Right lobe of liver (tissue), 6 donors: ENCODE measurements around the gene DSCAM. TPM values are rescaled to one million over a fixed set of nuclear protein-coding genes. Genes with fewer than 3 reads are reported as not detected.

ENCODE experiments used
- ATAC-seq, 4 donors: fragments of 200-7000 bp; cut with Tn5 transposase; one replicate each; pipeline ENCODE4 v1.9.1; 2020; ENCODE audit warnings: mild to moderate bottlenecking in 4 of 4, moderate library complexity in 4 of 4
- DNase-seq, 3 donors: peaks; one replicate each; pipeline ENCODE4 v3.0.0-alpha.2; 2020
- H3K27ac ChIP-seq, 3 donors: fragments of 200-600 bp; one replicate each; pipeline ENCODE4 v1.8.0; 2022
- H3K27me3 ChIP-seq, 2 donors: fragments of 200-600 bp; one replicate each; pipeline ENCODE4 v1.8.0; 2022
- H3K36me3 ChIP-seq, 4 donors: fragments of 200-600 bp; sonication (generic) in 1 of 4; one replicate each; pipeline versions ENCODE4 v1.5.1 to v1.8.0; 2017 to 2022; ENCODE audit warnings: control low read depth in 1 of 4
- H3K4me1 ChIP-seq, 4 donors: fragments of 200-600 bp; sonication (generic) in 1 of 4; one replicate each; pipeline versions ENCODE4 v1.5.1 to v1.8.0; 2017 to 2022; ENCODE audit warnings: control low read depth in 1 of 4
- H3K4me3 ChIP-seq, 3 donors: fragments of 200-600 bp; one replicate each; pipeline ENCODE4 v1.8.0; 2022
- H3K9me3 ChIP-seq, 4 donors: fragments of 200-600 bp; sonication (generic) in 1 of 4; one replicate each; pipeline versions ENCODE4 v1.5.1 to v1.8.0; 2017 to 2022; ENCODE audit warnings: control low read depth in 1 of 4
- POLR2A ChIP-seq: fragments of 450-650 bp; IDR thresholded peaks from one replicate; pipeline ENCODE4 v1.6.1; 2017; ENCODE audit warnings: antibody characterized with exemption, mild to moderate bottlenecking
- WGBS: methylation state at CpG from one replicate; pipeline ENCODE4 v1.1.6; 2018; ENCODE audit warnings: low coverage, low lambda C conversion rate; ENCODE audit not compliant: insufficient coverage; ENCODE audit errors: missing lambda C conversion rate; 5-methylcytosine and 5-hydroxymethylcytosine counted together
- intact Hi-C, 2 donors: fragments of 100-400 bp; cut with DNase I; formaldehyde crosslinking; loops; one replicate each; pipeline versions ENCODE4 v1.11.2 to v1.14.1; 2022
- total RNA-seq, 6 experiments: library from RNA; depleted of rRNA in 2 of 6; stranded (reverse); fragments of >200 nt in 2 of 6; fragmentation: NEBNext Ultra II Directional in 3 of 6; extraction: Animal tissue kit (Norgen Biotek cat#: 25700) in 3 of 6; gene quantifications; one replicate each; pipeline versions ENCODE4 v1.1.0 to v1.2.4, GENCODE V29; 2016 to 2023
- TF ChIP-seq, protein P1 (sequence below), 4 donors: fragments of 200-600 bp in 3 of 4; fragments of 450-650 bp in 1 of 4; IDR thresholded peaks; one replicate each; pipeline versions ENCODE4 v1.5.1 to v1.8.0; 2016 to 2022; ENCODE audit warnings: antibody characterized with exemption in 4 of 4, mild to moderate bottlenecking in 2 of 4
- donor health status: DM: no; HTN: yes; CAD: no.
- donor health status: DM: no; HTN: no; CAD: no.
- donor health status: DM: no; HTN: no; CAD: no.
- donor health status: DM: no; HTN: yes; CAD: no.
- donor health status: DM: no; HTN: yes; CAD: no.

Gene DSCAM
- total RNA-seq, 6 experiments from 2014 or later: 0.04 to 0.16 (median 0.06) TPM; not detected in 2

DNA sequence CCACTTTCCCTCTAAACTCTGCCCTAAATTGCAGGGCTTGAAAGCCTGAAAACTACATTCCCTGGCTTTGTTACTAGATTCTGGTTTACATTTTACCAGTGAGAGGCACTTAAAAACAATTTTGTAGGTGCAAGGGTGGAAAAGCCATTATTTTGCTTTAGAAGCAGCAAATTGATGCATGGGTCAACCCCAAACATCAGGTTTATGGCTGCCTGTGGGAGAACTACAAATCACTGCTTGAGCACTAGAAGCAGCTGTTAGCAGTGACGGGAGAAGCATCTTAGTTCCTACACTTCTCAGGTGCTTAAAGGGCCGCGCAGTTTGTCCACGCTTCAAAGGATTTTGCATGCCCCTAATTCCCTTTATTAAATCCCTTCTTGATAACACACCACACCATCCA, 562.5 kb downstream of the DSCAM start:
- intact Hi-C loops: no loop called here
- no peak for ATAC-seq
- no peak overlapping the region for H3K4me3 ChIP-seq

DNA sequence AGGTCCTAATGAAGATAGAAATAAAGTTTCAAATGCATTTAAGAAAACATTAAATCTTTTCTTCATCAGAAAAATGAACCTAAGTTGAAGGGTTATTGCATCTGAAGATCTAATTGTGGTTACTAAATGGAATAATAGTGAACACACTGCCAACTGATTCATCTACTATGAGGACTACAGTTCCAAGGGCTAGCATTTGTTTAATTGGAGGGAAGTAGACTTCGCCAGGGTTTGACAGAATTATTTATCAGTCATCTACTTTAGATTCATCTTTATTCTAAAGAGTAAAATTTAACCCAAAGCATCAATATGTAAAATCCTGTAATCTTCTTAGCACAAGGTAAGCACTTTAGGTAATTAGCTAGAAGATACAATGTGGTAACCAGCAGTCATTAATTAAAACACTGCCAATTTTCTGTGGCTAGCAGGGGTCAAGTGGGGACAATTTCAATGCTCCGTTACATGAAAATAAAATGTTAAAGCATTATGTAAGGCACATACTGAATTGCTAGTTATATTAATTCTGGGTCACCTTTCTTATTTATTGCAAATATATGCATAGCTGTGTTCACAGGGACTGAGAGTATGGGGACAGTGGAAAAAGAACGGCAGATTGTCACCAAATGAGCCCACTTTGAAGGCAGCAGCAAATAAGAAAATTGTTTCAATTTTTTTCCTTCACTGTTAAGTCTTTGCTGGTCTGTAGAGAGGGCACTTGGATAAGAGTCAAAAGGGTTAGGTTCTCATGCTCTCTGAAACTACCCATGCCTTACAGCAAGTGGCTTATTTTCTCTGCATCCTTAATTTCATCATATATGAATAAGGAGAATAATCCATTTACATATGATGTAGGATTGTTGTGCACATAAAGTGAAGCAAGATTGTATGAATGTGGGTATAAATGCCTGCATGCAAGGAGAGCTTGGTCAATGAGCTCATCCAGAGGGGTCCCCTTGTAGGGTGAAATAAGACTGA, 563.8 kb downstream of the DSCAM start:
- TF ChIP-seq POLR2A: no peak
- TF ChIP-seq, protein P1, sequence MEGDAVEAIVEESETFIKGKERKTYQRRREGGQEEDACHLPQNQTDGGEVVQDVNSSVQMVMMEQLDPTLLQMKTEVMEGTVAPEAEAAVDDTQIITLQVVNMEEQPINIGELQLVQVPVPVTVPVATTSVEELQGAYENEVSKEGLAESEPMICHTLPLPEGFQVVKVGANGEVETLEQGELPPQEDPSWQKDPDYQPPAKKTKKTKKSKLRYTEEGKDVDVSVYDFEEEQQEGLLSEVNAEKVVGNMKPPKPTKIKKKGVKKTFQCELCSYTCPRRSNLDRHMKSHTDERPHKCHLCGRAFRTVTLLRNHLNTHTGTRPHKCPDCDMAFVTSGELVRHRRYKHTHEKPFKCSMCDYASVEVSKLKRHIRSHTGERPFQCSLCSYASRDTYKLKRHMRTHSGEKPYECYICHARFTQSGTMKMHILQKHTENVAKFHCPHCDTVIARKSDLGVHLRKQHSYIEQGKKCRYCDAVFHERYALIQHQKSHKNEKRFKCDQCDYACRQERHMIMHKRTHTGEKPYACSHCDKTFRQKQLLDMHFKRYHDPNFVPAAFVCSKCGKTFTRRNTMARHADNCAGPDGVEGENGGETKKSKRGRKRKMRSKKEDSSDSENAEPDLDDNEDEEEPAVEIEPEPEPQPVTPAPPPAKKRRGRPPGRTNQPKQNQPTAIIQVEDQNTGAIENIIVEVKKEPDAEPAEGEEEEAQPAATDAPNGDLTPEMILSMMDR (IDR thresholded peaks at IDR 0.05): no peak
- Histone ChIP-seq H3K4me3 (no peak overlapping the region), H3K27ac (no peak overlapping the region), H3K9me3 (no peaks in the 10 kb centered on the region), H3K4me1 (no peaks in the 10 kb centered on the region), H3K36me3 (no peaks in the 10 kb centered on the region), H3K27me3 (no peaks in the 10 kb centered on the region)
- 59% methylated on average over 3 of the region's 3 CpGs for WGBS
- ATAC-seq (no peak), DNase-seq (no peak)
- intact Hi-C loops: no loop called here

More for the DNA sequence above, 562.5 kb downstream of the DSCAM start:
- no peak overlapping the region for H3K27ac ChIP-seq
- WGBS: 71% methylated on average over 1 of the region's 4 CpGs
- no peak for DNase-seq
- TF ChIP-seq POLR2A: no peak
- TF ChIP-seq, protein P1 (IDR thresholded peaks at IDR 0.05): no peak
- no peaks in the 10 kb centered on the region for H3K4me1 ChIP-seq
- no peaks in the 10 kb centered on the region for H3K36me3 ChIP-seq
- no peaks in the 10 kb centered on the region for H3K27me3 ChIP-seq
- no peaks in the 10 kb centered on the region for H3K9me3 ChIP-seq

DNA sequence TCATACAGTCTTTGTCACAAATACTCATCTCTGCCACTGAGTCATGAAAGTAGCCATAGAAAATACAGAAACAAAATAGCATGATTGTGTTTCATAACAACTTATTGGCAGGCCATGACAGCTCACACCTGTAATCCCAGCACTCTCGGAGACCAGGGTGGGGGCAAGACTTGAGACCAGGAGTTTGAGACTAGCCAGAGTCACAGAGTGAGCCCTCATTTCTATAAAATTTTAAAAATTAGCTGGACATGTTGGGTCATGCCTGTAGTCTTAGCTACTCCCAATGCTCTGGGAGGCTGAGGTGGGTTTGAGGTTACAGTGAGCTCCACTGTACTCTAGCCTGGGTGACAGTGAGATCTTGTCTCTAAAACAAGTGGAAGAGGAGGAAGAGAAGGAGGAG, 568.6 kb downstream of the DSCAM start:
- intact Hi-C loops: no loop called here
- DNase-seq (no peak), ATAC-seq (no peak)
- TF ChIP-seq, protein P1 (IDR thresholded peaks at IDR 0.05): no peak
- no peak for TF ChIP-seq POLR2A
- H3K27me3 ChIP-seq: no peaks in the 10 kb centered on the region
- WGBS: 60% methylated on average over 1 of the region's 1 CpG
- H3K27ac ChIP-seq: no peak overlapping the region
- H3K9me3 ChIP-seq: no peaks in the 10 kb centered on the region
- H3K36me3 ChIP-seq: no peaks in the 10 kb centered on the region
- H3K4me1 ChIP-seq: no peaks in the 10 kb centered on the region
- H3K4me3 ChIP-seq: no peak overlapping the region

DNA sequence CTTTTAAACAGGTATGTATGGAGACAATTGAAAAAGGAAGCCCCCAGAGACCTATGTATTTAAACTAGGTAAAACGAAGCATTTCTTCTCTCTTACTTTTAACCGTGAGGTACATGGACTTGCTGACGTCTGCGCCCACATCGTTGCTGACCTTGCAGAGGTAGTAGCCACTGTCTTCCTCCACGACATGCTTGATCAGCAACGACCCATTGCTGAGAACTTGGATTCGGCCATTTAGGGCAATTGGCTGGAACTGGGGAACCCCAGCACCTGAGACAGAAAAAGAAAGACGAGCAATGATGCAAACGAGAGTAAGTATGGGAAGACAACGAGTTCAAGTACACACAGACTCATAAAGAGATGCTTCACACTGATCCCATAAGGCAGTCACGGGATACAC, 571.0 kb downstream of the DSCAM start:
- Histone ChIP-seq H3K9me3 (no peaks in the 10 kb centered on the region), H3K36me3 (no peaks in the 10 kb centered on the region), H3K27ac (no peak overlapping the region), H3K4me1 (no peaks in the 10 kb centered on the region), H3K4me3 (no peak overlapping the region), H3K27me3 (no peaks in the 10 kb centered on the region)
- ATAC-seq (no peak), DNase-seq (no peak)
- TF ChIP-seq, protein P1 (IDR thresholded peaks at IDR 0.05): no peak
- no peak for TF ChIP-seq POLR2A
- 62% methylated on average over 12 of the region's 12 CpGs for WGBS
- intact Hi-C loops: no loop called here
